Measurements from ENCODE around the gene BBLN. TPM values are rescaled to one million over a fixed set of nuclear protein-coding genes. Genes with fewer than 3 reads are reported as not detected.
A peak's percentile ranks its signal among the peaks of the same experiment; 100 is the strongest.
"Not testable (repeated sequence)": the region's sequence is repeated elsewhere in the genome, so short reads cannot be mapped to it uniquely, and the experiment has no call there.

Gene BBLN
- total RNA-seq, 2 donors from 2014 or later: 65.7 to 71.9 TPM

GRCh38 chr9:128120741-128121465, 39.2 kb upstream of the BBLN start:
- H3K27ac Mint-ChIP-seq: no peak overlapping the region
- H3K4me3 Mint-ChIP-seq: no peak overlapping the region
- H3K27me3 Mint-ChIP-seq: no peaks in the 10 kb centered on the region
- ATAC-seq (replicated peaks): no peak
- peaks cover 28% of the 10 kb centered on the region for H3K36me3 Mint-ChIP-seq (ENCODE audit: low read depth)
- H3K4me1 Mint-ChIP-seq: peaks cover 15% of the 10 kb centered on the region
- H3K9me3 Mint-ChIP-seq: no peaks in the 10 kb centered on the region

GRCh38 chr9:128121466-128121810, 38.6 kb upstream of the BBLN start:
- no peaks in the 10 kb centered on the region for H3K9me3 Mint-ChIP-seq
- no peak for ATAC-seq (replicated peaks)

GRCh38 chr9:128121924-128122808, 37.9 kb upstream of the BBLN start:
- Mint-ChIP-seq H3K27ac (no peak overlapping the region), H3K27me3 (no peaks in the 10 kb centered on the region), H3K36me3 (ENCODE audit: low read depth) (peaks cover 28% of the 10 kb centered on the region), H3K4me3 (no peak overlapping the region), H3K9me3 (no peaks in the 10 kb centered on the region), H3K4me1 (peaks cover 20% of the 10 kb centered on the region)
- no peak for ATAC-seq (replicated peaks)

More at GRCh38 chr9:128121466-128121810, 38.6 kb upstream of the BBLN start:
- H3K4me1 Mint-ChIP-seq: peaks cover 20% of the 10 kb centered on the region
- H3K4me3 Mint-ChIP-seq: no peak overlapping the region
- peaks cover 28% of the 10 kb centered on the region for H3K36me3 Mint-ChIP-seq (ENCODE audit: low read depth)
- no peaks in the 10 kb centered on the region for H3K27me3 Mint-ChIP-seq
- no peak overlapping the region for H3K27ac Mint-ChIP-seq

GRCh38 chr9:128122809-128123175, 37.3 kb upstream of the BBLN start:
- Mint-ChIP-seq H3K9me3 (no peaks in the 10 kb centered on the region), H3K4me3 (no peak overlapping the region), H3K4me1 (peaks cover 15% of the 10 kb centered on the region), H3K27ac (no peak overlapping the region), H3K36me3 (ENCODE audit: low read depth) (peaks cover 28% of the 10 kb centered on the region), H3K27me3 (no peaks in the 10 kb centered on the region)
- ATAC-seq (replicated peaks): no peak

- Mint-ChIP-seq H3K36me3 (ENCODE audit: low read depth) (peaks cover 28% of the 10 kb centered on the region), H3K27ac (no peak overlapping the region), H3K4me3 (no peak overlapping the region), H3K27me3 (no peaks in the 10 kb centered on the region), H3K9me3 (no peaks in the 10 kb centered on the region), H3K4me1 (peaks cover 15% of the 10 kb centered on the region)
- no peak for ATAC-seq (replicated peaks)
Measured at GRCh38 chr9:128123451-128124080, 36.5 kb upstream of the BBLN start.

- Mint-ChIP-seq H3K27ac (no peak overlapping the region), H3K4me1 (peaks cover 22% of the 10 kb centered on the region), H3K27me3 (no peaks in the 10 kb centered on the region)
Measured at GRCh38 chr9:128124451-128124850, 35.6 kb upstream of the BBLN start.

GRCh38 chr9:128124873-128125579, 35.0 kb upstream of the BBLN start:
- no peaks in the 10 kb centered on the region for H3K27me3 Mint-ChIP-seq
- peak; percentile 12 for ATAC-seq (replicated peaks)
- peak overlapping the region; percentile 30 for H3K27ac Mint-ChIP-seq
- peaks cover 28% of the 10 kb centered on the region for H3K36me3 Mint-ChIP-seq (ENCODE audit: low read depth)
- peaks cover 24% of the 10 kb centered on the region for H3K4me1 Mint-ChIP-seq
- no peaks in the 10 kb centered on the region for H3K9me3 Mint-ChIP-seq
- peak overlapping the region; percentile 62 for H3K4me3 Mint-ChIP-seq

More at GRCh38 chr9:128124451-128124850, 35.6 kb upstream of the BBLN start:
- no peaks in the 10 kb centered on the region for H3K9me3 Mint-ChIP-seq
- H3K4me3 Mint-ChIP-seq: peak overlapping the region; percentile 62
- ATAC-seq (replicated peaks): no peak
- peaks cover 28% of the 10 kb centered on the region for H3K36me3 Mint-ChIP-seq (ENCODE audit: low read depth)

- Mint-ChIP-seq H3K9me3 (no peaks in the 10 kb centered on the region), H3K27me3 (no peaks in the 10 kb centered on the region), H3K4me3 (peak overlapping the region; percentile 62), H3K36me3 (ENCODE audit: low read depth) (peaks cover 28% of the 10 kb centered on the region), H3K4me1 (peaks cover 24% of the 10 kb centered on the region), H3K27ac (no peak overlapping the region)
- ATAC-seq (replicated peaks): no peak
Measured at GRCh38 chr9:128125580-128126354, 34.3 kb upstream of the BBLN start.

- Mint-ChIP-seq H3K27ac (peak within 1 kb of the TSS; percentile 95), H3K4me1 (peaks cover 24% of the 10 kb centered on the region)
Measured at GRCh38 chr9:128127568-128127989, 32.5 kb upstream of the BBLN start, which contains the start of gene PTGES2. TSS of gene PTGES2 (minus strand) at chr9:128127729. CDS start at chr9:128127717, 12 bp downstream.

GRCh38 chr9:128127990-128128835, 31.9 kb upstream of the BBLN start:
- Mint-ChIP-seq H3K27me3 (no peaks in the 10 kb centered on the region), H3K9me3 (no peaks in the 10 kb centered on the region), H3K36me3 (ENCODE audit: low read depth) (peaks cover 16% of the 10 kb centered on the region), H3K4me3 (peak overlapping the region; percentile 97), H3K27ac (peak overlapping the region; percentile 95), H3K4me1 (peaks cover 24% of the 10 kb centered on the region)
- ATAC-seq (replicated peaks): peak; percentile 86

More at GRCh38 chr9:128127568-128127989, 32.5 kb upstream of the BBLN start, which contains the start of gene PTGES2:
- Mint-ChIP-seq H3K27me3 (no peaks in the 10 kb centered on the region), H3K36me3 (ENCODE audit: low read depth) (peaks cover 23% of the 10 kb centered on the region), H3K9me3 (no peaks in the 10 kb centered on the region), H3K4me3 (peak within 1 kb of the TSS; percentile 97)
- peak; percentile 70 for ATAC-seq (replicated peaks)

- Mint-ChIP-seq H3K27me3 (no peaks in the 10 kb centered on the region), H3K36me3 (ENCODE audit: low read depth) (peaks cover 8% of the 10 kb centered on the region), H3K9me3 (no peaks in the 10 kb centered on the region), H3K4me1 (peaks cover 24% of the 10 kb centered on the region), H3K4me3 (peak overlapping the region; percentile 97), H3K27ac (peak overlapping the region; percentile 95)
- no peak for ATAC-seq (replicated peaks)
Measured at GRCh38 chr9:128128836-128129590, 31.1 kb upstream of the BBLN start.

- not testable (repeated sequence) for H3K9me3 Mint-ChIP-seq; H3K27ac Mint-ChIP-seq; H3K27me3 Mint-ChIP-seq; ATAC-seq (replicated peaks); H3K36me3 Mint-ChIP-seq (ENCODE audit: low read depth)
- peaks cover 22% of the 10 kb centered on the region for H3K4me1 Mint-ChIP-seq
- H3K4me3 Mint-ChIP-seq: peak overlapping the region; percentile 19
Measured at GRCh38 chr9:128129976-128130590, 30.0 kb upstream of the BBLN start.

All from activated T-helper 17 cell treated with anti-CD3 and anti-CD28 coated beads, Interleukin-2, amount 50 U/mL, for 72 hours (primary cell).